ENCODE data around the gene ATOH8. TPM values are rescaled to one million over a fixed set of nuclear protein-coding genes. Genes with fewer than 3 reads are reported as not detected.

The ATOH8 gene
- total RNA-seq, 2 donors from 2014 or later, result 2.5 TPM

DNA sequence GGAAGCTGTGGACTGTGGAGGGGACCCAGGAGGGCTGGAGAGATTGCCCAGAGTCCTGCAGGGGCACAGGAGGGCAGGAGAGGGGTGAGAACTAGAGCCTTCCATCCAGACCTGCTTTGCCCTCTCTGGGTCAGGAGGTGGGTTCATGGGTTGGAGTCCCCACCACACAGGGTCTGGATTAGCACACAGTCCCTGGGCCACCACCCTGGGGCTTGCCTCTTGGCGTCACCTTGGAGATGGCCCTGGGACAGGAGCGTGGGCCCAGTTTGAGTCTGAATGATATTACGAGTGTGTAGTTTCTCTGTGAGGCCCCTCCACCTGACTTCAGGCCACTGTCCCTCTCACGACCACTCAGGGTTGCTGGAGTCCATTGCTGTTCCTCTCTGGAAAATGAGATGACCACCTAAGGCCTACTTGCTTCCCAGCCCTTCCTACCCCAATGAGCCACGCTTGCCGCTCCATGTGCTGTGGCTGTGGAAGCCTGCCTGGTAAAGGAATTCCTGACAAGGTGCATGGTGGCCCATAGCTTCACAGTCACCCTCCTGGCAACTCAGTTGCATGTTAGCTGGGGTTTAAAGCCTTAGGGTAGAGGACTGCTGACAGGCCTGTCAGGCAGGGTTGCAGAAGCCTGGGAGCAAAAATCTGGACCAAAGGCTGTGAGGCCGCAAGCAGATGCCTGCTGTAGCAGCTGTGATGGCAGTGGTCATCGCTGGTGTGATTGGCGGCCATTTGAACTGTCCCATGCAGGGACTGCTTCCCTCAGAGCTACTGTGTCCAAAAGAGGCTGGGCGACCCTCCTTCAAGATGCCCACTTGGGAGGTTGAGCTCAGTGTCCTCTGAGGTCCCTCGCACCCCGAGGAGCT, 14.2 kb downstream of the ATOH8 start:
- no peaks in the 10 kb centered on the region for H3K9me3 ChIP-seq
- H3K36me3 ChIP-seq, result no peaks in the 10 kb centered on the region
- H3K27me3 ChIP-seq, result no peaks in the 10 kb centered on the region
- DNase-seq, result no peak
- H3K4me3 ChIP-seq, result no peak overlapping the region
- peaks cover 10% of the 10 kb centered on the region for H3K4me1 ChIP-seq
- intact Hi-C loops (cut with DNase I), result no loop called here
- no peak overlapping the region for H3K9ac ChIP-seq (ENCODE audit: low read depth in 2 of 2, low read length in 2 of 2)
- no peak overlapping the region for H3K27ac ChIP-seq
- TF ChIP-seq, protein P1, sequence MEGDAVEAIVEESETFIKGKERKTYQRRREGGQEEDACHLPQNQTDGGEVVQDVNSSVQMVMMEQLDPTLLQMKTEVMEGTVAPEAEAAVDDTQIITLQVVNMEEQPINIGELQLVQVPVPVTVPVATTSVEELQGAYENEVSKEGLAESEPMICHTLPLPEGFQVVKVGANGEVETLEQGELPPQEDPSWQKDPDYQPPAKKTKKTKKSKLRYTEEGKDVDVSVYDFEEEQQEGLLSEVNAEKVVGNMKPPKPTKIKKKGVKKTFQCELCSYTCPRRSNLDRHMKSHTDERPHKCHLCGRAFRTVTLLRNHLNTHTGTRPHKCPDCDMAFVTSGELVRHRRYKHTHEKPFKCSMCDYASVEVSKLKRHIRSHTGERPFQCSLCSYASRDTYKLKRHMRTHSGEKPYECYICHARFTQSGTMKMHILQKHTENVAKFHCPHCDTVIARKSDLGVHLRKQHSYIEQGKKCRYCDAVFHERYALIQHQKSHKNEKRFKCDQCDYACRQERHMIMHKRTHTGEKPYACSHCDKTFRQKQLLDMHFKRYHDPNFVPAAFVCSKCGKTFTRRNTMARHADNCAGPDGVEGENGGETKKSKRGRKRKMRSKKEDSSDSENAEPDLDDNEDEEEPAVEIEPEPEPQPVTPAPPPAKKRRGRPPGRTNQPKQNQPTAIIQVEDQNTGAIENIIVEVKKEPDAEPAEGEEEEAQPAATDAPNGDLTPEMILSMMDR (IDR thresholded peaks at IDR 0.05), result no peak

DNA sequence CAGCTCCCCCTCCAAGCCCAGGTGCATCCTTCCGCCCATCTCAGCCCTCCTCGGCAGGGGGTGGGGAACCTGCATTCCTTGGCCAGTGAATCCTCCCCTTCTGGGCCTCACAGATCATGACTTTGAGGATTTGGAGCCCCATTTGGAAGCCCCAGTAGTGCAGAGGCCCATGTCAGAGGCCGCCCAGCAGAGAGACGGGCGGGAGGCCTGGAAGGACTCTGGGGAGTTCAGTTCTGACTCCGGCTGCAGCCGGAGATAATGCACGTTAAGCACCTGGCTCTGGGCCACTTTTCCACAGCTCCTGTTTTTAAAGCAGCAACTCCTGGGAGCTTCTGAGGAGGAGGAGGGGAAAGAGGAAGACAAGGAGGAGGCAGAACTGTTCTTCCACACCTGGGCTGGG, 14.9 kb downstream of the ATOH8 start:
- H3K27me3 ChIP-seq, result no peaks in the 10 kb centered on the region
- peak; percentile 57 for DNase-seq
- no peak overlapping the region for H3K27ac ChIP-seq

DNA sequence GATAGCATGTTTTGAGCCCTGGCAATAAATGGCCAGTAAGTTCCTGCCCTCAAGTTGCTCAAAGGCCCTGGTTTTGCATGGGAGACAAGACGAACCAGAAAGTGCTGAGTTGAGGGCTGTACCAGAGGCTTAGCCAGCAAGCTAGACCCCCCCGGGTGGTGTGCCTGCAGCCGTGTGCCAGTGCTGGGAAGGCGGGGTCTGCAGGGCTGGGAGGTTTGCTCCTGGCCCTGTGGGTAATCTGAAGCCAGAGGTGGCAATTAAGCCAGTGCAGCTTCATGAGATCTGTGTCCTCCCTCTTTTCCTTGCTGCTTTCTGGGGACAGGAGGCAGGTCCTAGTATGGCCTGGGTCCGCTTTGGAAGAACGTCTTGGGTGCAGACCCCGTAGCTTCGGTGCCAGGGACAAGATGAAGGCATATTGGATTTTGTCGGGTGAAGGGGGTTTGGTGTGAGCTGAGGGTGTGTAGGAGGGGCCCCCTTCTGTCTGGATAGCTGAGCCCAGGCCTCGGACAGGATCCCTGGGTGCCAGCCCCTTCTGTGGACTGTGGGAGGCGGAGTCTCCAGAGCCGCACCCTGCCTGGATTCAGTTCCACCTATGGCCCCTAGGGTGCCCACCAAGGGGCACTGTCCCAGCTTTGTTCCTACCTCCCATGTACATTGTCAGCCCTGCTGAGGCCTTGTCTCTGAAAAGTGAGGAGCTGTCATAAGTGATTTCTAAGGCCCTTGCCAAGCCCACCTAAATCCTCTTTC, 15.6 kb downstream of the ATOH8 start:
- Histone ChIP-seq H3K9ac (ENCODE audit: low read depth in 2 of 2, low read length in 2 of 2) (no peak overlapping the region), H3K9me3 (no peaks in the 10 kb centered on the region), H3K4me3 (no peak overlapping the region), H3K27me3 (no peaks in the 10 kb centered on the region), H3K36me3 (no peaks in the 10 kb centered on the region), H3K27ac (no peak overlapping the region), H3K4me1 (peaks cover 10% of the 10 kb centered on the region)
- TF ChIP-seq, protein P1 (IDR thresholded peaks at IDR 0.05), result no peak
- no peak for DNase-seq
- intact Hi-C loops (cut with DNase I), result no loop called here

More for the DNA sequence above, 14.9 kb downstream of the ATOH8 start:
- no peaks in the 10 kb centered on the region for H3K36me3 ChIP-seq
- intact Hi-C loops (cut with DNase I), result no loop called here
- H3K4me1 ChIP-seq, result peaks cover 10% of the 10 kb centered on the region
- H3K4me3 ChIP-seq, result no peak overlapping the region
- TF ChIP-seq, protein P1 (IDR thresholded peaks at IDR 0.05), result no peak
- H3K9ac ChIP-seq (ENCODE audit: low read depth in 2 of 2, low read length in 2 of 2), result no peak overlapping the region
- no peaks in the 10 kb centered on the region for H3K9me3 ChIP-seq

DNA sequence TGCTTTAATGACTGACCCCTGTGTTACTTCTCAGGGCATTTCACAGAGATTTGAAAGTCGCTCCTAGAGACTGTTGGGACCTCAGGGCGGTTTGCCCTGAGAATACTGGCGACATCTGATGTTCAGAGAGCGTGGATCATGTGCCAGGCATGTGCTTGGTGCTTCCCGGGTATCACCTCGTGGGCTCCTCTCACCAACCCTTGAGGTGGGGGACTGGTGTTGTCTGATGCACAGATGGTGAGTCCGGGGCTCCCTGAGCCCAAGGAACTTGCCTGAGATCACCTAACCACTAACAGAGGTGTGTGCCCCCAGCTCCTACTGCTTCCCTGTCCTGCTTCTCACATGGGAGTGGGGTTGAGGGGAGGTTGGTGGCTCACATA, 16.2 kb downstream of the ATOH8 start:
- DNase-seq, result no peak

DNA sequence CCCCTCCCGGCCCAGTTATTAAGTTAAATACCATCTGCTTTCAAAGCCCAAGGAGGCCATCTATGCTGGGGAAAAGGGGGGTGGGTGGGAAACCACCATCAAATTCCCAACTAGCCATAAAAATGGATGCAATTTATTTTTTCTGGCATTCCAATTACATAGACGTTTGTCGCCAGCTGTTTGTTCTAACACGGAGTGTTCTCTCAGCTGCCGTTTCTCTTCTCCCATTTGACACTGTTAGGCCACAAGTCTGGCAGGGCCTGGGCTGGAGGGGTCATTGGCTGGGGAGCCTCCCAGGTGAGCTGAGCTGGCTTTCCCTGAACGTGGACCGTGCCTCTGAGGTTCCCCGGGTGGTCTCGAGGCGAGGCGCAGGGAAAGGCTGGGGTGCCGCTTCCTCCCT, 16.6 kb downstream of the ATOH8 start:
- TF ChIP-seq, protein P1 (IDR thresholded peaks at IDR 0.05), result no peak
- DNase-seq, result no peak
- H3K9ac ChIP-seq (ENCODE audit: low read depth in 2 of 2, low read length in 2 of 2), result no peak overlapping the region
- no peaks in the 10 kb centered on the region for H3K27me3 ChIP-seq
- no peaks in the 10 kb centered on the region for H3K36me3 ChIP-seq
- no peak overlapping the region for H3K27ac ChIP-seq
- intact Hi-C loops (cut with DNase I), result no loop called here
- no peak overlapping the region for H3K4me3 ChIP-seq
- peaks cover 10% of the 10 kb centered on the region for H3K4me1 ChIP-seq
- no peaks in the 10 kb centered on the region for H3K9me3 ChIP-seq

More for the DNA sequence above, 16.2 kb downstream of the ATOH8 start:
- H3K4me3 ChIP-seq, result no peak overlapping the region
- no peaks in the 10 kb centered on the region for H3K36me3 ChIP-seq
- no peak overlapping the region for H3K27ac ChIP-seq
- H3K9ac ChIP-seq (ENCODE audit: low read depth in 2 of 2, low read length in 2 of 2), result no peak overlapping the region
- H3K4me1 ChIP-seq, result peaks cover 10% of the 10 kb centered on the region
- TF ChIP-seq, protein P1 (IDR thresholded peaks at IDR 0.05), result no peak
- intact Hi-C loops (cut with DNase I), result no loop called here
- H3K27me3 ChIP-seq, result no peaks in the 10 kb centered on the region
- no peaks in the 10 kb centered on the region for H3K9me3 ChIP-seq

Data from colonic mucosa (tissue), 4 donors.